BE2C (cell line): ENCODE measurements around the gene HEBP1.

Source experiments
- DNase-seq: peaks from one replicate; pipeline ENCODE4 v3.0.0-alpha.2; 2020
- H3K27me3 ChIP-seq: fragments of 250-450 bp; sonication (Bioruptor Pico); 2 replicates; pipeline ENCODE4 v1.5.1; 2020; ENCODE audit warnings: mild to moderate bottlenecking
- H3K36me3 ChIP-seq: fragments of 250-450 bp; sonication (Bioruptor Pico); 2 replicates; pipeline ENCODE4 v1.5.1; 2020; ENCODE audit warnings: mild to moderate bottlenecking
- H3K4me1 ChIP-seq: fragments of 250-450 bp; sonication (Bioruptor Pico); 2 replicates; pipeline ENCODE4 v1.5.1; 2020
- H3K4me3 ChIP-seq: 2 replicates; pipeline ENCODE4 v1.5.1; 2011; ENCODE audit warnings: low read depth, low read length
- H3K9me3 ChIP-seq: fragments of 250-450 bp; sonication (Bioruptor Pico); 2 replicates; pipeline ENCODE4 v1.5.1; 2020
- TF ChIP-seq, protein P1 (sequence below): IDR thresholded peaks from 2 replicates; pipeline ENCODE4 v1.5.1; 2012; ENCODE audit warnings: mild to moderate bottlenecking, low read depth, low read length

HEBP1 gene

DNA sequence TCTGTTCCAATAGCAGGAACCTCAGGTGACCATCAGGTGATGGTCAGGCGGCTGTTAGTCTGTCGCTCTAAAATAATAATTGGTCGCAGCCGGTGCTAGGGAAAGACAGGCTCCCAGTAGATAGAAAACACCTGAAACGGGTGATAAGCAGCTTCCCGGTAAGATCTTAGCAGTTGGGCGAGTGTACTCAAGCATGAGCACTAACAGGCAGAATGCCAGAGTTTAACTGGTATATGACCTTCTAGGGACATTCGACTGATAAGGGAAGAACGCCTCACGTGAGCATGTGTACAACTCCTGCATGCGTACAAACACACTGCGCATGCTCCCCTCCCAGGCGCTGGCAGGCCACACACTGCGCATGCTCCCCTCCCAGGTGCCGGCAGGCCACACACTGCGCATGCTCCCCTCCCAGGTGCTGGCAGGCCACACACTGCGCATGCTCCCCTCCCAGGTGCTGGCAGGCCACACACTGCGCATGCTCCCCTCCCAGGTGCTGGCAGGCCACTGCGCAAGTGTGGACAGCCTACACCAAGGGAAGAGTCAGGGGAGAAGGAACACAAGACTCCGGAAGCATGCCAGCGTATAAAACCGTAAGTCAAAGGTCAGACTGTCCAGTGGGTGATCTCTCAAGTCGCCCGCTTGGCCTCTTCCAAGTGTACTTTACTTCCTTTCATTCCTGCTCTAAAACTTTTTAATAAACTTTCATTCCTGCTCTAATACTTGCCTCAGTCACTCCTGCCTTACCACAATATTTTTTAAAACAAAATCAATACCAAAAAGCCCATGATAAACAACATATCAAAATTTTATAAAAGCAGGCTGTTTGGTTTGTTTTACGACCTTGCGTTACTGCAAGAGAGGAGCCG lies 72.6 kb downstream of the HEBP1 start:
- H3K4me1 ChIP-seq: no peaks in the 10 kb centered on the region; the same call in 1 of the 2 replicates
- peak overlapping the region; percentile 72 for H3K4me3 ChIP-seq
- no peaks in the 10 kb centered on the region for H3K36me3 ChIP-seq
- TF ChIP-seq, protein P1, sequence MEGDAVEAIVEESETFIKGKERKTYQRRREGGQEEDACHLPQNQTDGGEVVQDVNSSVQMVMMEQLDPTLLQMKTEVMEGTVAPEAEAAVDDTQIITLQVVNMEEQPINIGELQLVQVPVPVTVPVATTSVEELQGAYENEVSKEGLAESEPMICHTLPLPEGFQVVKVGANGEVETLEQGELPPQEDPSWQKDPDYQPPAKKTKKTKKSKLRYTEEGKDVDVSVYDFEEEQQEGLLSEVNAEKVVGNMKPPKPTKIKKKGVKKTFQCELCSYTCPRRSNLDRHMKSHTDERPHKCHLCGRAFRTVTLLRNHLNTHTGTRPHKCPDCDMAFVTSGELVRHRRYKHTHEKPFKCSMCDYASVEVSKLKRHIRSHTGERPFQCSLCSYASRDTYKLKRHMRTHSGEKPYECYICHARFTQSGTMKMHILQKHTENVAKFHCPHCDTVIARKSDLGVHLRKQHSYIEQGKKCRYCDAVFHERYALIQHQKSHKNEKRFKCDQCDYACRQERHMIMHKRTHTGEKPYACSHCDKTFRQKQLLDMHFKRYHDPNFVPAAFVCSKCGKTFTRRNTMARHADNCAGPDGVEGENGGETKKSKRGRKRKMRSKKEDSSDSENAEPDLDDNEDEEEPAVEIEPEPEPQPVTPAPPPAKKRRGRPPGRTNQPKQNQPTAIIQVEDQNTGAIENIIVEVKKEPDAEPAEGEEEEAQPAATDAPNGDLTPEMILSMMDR: no peak
- H3K27me3 ChIP-seq: no peaks in the 10 kb centered on the region
- no peaks in the 10 kb centered on the region for H3K9me3 ChIP-seq
- DNase-seq: peak; percentile 78

- Histone ChIP-seq H3K36me3 (no peaks in the 10 kb centered on the region), H3K4me1 (no peaks in the 10 kb centered on the region; the same call in 1 of the 2 replicates), H3K27me3 (no peaks in the 10 kb centered on the region), H3K9me3 (no peaks in the 10 kb centered on the region), H3K4me3 (peak overlapping the region; percentile 47)
- DNase-seq: no peak
- TF ChIP-seq, protein P1: no peak
Observed at GRCh38 chr12:12926571-12927071, 73.4 kb downstream of the HEBP1 start.

DNA sequence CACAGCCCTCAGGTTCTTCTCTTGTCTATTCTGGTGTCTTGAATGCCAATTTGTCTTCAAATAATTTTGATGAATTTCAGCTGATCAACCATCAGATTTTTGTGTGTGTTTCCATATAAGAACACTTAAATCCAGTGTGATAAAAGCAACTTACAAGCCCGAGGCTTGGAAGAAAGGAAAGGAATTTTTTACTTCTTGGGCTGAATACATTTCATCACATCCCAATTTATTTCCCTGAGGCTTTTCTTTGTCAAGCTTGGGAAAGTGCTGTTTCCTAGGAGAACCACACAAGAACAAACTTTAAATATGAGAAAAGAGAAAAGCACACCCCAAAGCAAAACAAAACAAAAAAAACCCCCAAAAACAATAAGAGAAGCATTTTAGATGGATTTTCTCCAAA lies 74.7 kb downstream of the HEBP1 start:
- Histone ChIP-seq H3K9me3 (no peaks in the 10 kb centered on the region), H3K36me3 (no peaks in the 10 kb centered on the region), H3K4me1 (no peaks in the 10 kb centered on the region; the same call in 1 of the 2 replicates), H3K27me3 (no peaks in the 10 kb centered on the region), H3K4me3 (no peak overlapping the region)
- no peak for DNase-seq
- TF ChIP-seq, protein P1: no peak
